ENCODE measurements around the gene SMAGP.
"Not testable (repeated sequence)": the region's sequence is repeated elsewhere in the genome, so short reads cannot be mapped to it uniquely, and the experiment has no call there.

The SMAGP gene

GRCh38 chr12:51222461-51222860 is 47.8 kb downstream of the SMAGP start:
- no peak for DNase-seq

GRCh38 chr12:51219857-51220256 is 50.4 kb downstream of the SMAGP start:
- not testable (repeated sequence) for DNase-seq

- no peak for DNase-seq
Observed at GRCh38 chr12:51219322-51219721, 50.9 kb downstream of the SMAGP start.

- DNase-seq: no peak
Observed at GRCh38 chr12:51218607-51219161, 51.5 kb downstream of the SMAGP start.

- peak; percentile 77 for DNase-seq
Observed at GRCh38 chr12:51217968-51218606, 52.1 kb downstream of the SMAGP start, which contains the start of gene POU6F1. Gene POU6F1, minus strand, starts transcription at chr12:51218062. Its CDS starts 11,226 bp downstream, at chr12:51206836.

GRCh38 chr12:51217133-51217967 is 52.9 kb downstream of the SMAGP start:
- DNase-seq: peak; percentile 39

GRCh38 chr12:51216642-51217041 is 53.6 kb downstream of the SMAGP start:
- no peak for DNase-seq

- DNase-seq: no peak
Observed at GRCh38 chr12:51214895-51215294, 55.3 kb downstream of the SMAGP start.

- DNase-seq: no peak
Observed at GRCh38 chr12:51210690-51211395, 59.4 kb downstream of the SMAGP start.

- DNase-seq: no peak
Observed at GRCh38 chr12:51209259-51209658, 61.0 kb downstream of the SMAGP start.

GRCh38 chr12:51208016-51208660 is 62.1 kb downstream of the SMAGP start:
- no peak for DNase-seq

- no peak for DNase-seq
Observed at GRCh38 chr12:51205350-51205749, 64.9 kb downstream of the SMAGP start.

GRCh38 chr12:51202718-51203117 is 67.5 kb downstream of the SMAGP start:
- peak; percentile 37 for DNase-seq

GRCh38 chr12:51200806-51201205 is 69.4 kb downstream of the SMAGP start:
- DNase-seq: no peak

GRCh38 chr12:51200156-51200555 is 70.1 kb downstream of the SMAGP start:
- DNase-seq: no peak

- DNase-seq: no peak
Observed at GRCh38 chr12:51199366-51199945, 70.8 kb downstream of the SMAGP start.

- DNase-seq: no peak
Observed at GRCh38 chr12:51198568-51199365, 71.4 kb downstream of the SMAGP start.

GRCh38 chr12:51197736-51198567 is 72.3 kb downstream of the SMAGP start:
- no peak for DNase-seq

- no peak for DNase-seq
Observed at GRCh38 chr12:51196547-51196946, 73.7 kb downstream of the SMAGP start.

- DNase-seq: no peak
Observed at GRCh38 chr12:51195841-51196240, 74.4 kb downstream of the SMAGP start.
